Lower leg skin (tissue), 4 donors: ENCODE data around the gene CDKN2D. TPM values are rescaled to one million over a fixed set of nuclear protein-coding genes. Genes with fewer than 3 reads are reported as not detected.

Experiments
- DNase-seq, 2 donors: peaks; one replicate each; pipeline ENCODE4 v3.0.0-alpha.2; 2019; ENCODE audit warnings: low spot score in 2 of 2
- H3K4me3 ChIP-seq: fragments of 200-600 bp; sonication (generic); 2 replicates; pipeline ENCODE4 v1.5.1; 2017; ENCODE audit warnings: mild to moderate bottlenecking, low read depth; ENCODE audit not compliant: poor library complexity, severe bottlenecking
- POLR2A ChIP-seq, 2 donors: fragments of 450-650 bp; IDR thresholded peaks; one replicate each; pipeline ENCODE4 v1.6.1; 2016 to 2017; ENCODE audit warnings: antibody characterized with exemption in 2 of 2, mild to moderate bottlenecking in 1 of 2, moderate library complexity in 1 of 2
- WGBS, 2 donors: methylation state at CpG; one replicate each; pipeline ENCODE4 v1.1.5; 2018; 5-methylcytosine and 5-hydroxymethylcytosine counted together
- intact Hi-C: fragments of 100-400 bp; cut with DNase I; formaldehyde crosslinking; loops from one replicate; pipeline ENCODE4 v1.15.0; 2023; ENCODE audit warnings: low total_unique reads
- total RNA-seq, 4 donors: library from RNA; depleted of rRNA; stranded (reverse); fragments of >200 nt; gene quantifications; one replicate each; pipeline ENCODE4 v1.1.0, GENCODE V29; 2016
- TF ChIP-seq, protein P1 (sequence below), 3 donors: fragments of 450-650 bp; IDR thresholded peaks; one replicate each; pipeline ENCODE4 v1.5.1; 2016; ENCODE audit warnings: antibody characterized with exemption in 3 of 3, mild to moderate bottlenecking in 3 of 3, moderate library complexity in 2 of 3

The CDKN2D gene
- total RNA-seq, 4 donors from 2014 or later, result 11.4 to 14.8 (median 12.8) TPM

DNA sequence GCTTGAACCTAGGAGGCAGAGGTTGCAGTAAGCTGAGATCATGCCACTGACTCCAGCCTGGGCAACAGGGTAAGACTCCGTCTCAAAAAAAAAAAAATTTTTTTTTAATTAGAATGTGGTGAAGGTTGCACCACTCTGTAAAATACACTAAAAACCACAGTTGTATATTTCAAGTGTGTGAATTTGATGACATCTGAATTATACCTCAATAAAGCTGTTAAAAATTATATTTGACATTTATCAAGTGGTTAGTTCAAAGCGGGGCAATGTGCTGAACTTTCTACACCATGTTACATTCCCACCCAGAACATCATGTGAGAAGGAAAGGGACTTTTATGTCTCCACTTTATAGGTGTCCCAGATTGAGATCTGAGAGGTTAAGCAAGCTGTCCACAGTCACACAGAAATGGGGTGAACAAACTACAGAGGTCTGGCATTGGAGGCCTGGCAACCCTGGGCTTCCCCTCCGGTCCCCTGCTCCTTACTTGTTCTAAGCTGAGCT is 45.6 kb downstream of the CDKN2D start:
- intact Hi-C loops, result no loop called here
- 52 to 70% methylated on average over 3 of the region's 3 CpGs for WGBS, 2 donors
- no peak for TF ChIP-seq POLR2A (IDR thresholded peaks at IDR 0.05)
- TF ChIP-seq, protein P1, sequence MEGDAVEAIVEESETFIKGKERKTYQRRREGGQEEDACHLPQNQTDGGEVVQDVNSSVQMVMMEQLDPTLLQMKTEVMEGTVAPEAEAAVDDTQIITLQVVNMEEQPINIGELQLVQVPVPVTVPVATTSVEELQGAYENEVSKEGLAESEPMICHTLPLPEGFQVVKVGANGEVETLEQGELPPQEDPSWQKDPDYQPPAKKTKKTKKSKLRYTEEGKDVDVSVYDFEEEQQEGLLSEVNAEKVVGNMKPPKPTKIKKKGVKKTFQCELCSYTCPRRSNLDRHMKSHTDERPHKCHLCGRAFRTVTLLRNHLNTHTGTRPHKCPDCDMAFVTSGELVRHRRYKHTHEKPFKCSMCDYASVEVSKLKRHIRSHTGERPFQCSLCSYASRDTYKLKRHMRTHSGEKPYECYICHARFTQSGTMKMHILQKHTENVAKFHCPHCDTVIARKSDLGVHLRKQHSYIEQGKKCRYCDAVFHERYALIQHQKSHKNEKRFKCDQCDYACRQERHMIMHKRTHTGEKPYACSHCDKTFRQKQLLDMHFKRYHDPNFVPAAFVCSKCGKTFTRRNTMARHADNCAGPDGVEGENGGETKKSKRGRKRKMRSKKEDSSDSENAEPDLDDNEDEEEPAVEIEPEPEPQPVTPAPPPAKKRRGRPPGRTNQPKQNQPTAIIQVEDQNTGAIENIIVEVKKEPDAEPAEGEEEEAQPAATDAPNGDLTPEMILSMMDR (IDR thresholded peaks at IDR 0.05), result no peak
- H3K4me3 ChIP-seq, result no peak overlapping the region
- DNase-seq, result no peak

DNA sequence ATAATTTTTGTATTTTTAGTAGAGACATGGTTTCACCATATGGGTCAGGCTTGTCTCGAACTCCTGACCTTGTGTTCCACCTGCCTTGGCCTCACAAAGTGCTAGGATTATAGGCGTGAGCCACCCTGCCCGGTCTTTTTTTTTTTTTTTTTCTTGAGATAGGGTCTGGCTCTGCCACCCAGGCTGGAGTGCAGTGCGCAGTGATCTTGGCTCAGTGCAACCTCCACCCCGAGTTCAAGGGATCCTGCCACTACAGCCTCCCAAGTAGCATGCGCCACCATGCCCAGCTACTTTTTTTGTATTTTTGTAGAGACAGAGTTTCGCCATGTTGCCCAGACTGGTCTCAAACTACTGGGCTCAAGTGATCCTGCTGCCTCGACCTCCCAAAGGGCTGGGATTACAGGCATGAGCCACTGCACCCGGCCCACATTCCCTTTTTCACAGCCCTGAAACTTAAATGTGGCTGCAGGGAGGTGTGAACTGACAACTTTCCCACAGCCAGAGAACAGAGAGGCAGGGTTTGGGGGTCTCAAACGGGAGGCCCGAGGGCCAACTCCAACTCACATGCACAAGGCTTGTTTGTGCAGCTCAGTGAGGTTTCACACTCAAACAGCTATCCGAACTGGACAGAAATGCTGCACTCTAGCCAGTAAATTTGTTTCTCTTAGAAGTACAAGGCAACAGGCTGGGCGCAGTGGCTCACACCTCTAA is 47.2 kb downstream of the CDKN2D start:
- 49 to 54% methylated on average over 13 of the region's 13 CpGs for WGBS, 2 donors
- no peak for TF ChIP-seq POLR2A (IDR thresholded peaks at IDR 0.05)
- TF ChIP-seq, protein P1 (IDR thresholded peaks at IDR 0.05), result no peak
- no peak for DNase-seq
- intact Hi-C loops, result no loop called here
- H3K4me3 ChIP-seq, result no peak overlapping the region

DNA sequence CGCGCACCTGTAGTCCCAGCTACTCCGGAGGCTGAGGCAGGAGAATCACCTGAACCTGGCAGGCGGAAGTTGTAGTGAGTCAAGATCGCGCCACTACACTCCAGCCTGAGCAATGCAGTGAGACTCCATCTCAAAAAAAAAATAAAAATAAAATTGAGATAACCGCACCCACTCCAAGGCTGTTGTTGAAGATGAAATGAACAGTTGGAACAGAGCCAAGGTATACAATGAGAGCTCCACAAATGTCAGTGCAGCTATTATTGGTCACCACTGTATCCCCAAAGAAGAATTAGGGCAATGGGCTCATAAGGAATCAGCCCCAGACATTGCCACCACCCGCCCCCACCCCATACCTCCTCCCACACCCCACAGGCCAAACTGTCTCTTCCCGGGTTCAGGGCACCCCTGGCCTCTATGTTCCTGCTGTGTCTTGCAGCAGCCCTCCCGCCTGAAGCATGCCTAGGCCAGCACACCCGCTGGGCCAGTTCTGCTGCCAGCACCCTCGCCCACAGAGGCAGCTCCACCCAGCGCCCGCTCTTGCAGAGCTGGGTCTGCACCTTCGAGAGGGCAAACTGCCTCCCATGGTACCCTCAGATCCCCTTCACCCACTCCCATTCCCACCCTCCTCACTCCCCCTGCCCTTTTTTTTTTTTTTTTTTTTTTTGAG is 48.0 kb downstream of the CDKN2D start:
- H3K4me3 ChIP-seq, result no peak overlapping the region
- no peak for TF ChIP-seq POLR2A (IDR thresholded peaks at IDR 0.05)
- TF ChIP-seq, protein P1 (IDR thresholded peaks at IDR 0.05), result no peak
- 44 to 68% methylated on average over 14 to 15 of the region's 15 CpGs for WGBS, 2 donors
- intact Hi-C loops, result no loop called here
- peak; percentile 65 to 90 for DNase-seq

DNA sequence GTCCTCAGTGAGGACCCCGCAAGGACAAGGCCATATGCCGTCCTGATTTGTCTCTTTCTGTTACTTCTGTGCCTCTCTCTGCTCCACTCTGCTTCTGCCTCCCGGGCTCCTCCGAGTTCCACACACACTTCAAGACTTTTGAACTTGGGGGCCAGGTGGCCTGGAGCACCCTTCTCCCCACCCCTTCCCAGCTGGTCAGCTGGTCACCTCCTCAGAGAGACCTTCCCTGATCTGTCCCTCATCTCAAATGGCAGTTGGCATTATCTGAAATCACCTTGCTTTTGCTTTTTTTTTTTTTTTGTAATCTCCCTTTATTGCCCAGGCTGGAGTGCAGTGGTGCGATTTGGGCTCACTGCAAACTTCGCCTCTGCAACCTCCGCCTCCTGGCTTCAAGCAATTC is 49.4 kb downstream of the CDKN2D start:
- TF ChIP-seq, protein P1 (IDR thresholded peaks at IDR 0.05), result no peak
- no peak for TF ChIP-seq POLR2A (IDR thresholded peaks at IDR 0.05)

DNA sequence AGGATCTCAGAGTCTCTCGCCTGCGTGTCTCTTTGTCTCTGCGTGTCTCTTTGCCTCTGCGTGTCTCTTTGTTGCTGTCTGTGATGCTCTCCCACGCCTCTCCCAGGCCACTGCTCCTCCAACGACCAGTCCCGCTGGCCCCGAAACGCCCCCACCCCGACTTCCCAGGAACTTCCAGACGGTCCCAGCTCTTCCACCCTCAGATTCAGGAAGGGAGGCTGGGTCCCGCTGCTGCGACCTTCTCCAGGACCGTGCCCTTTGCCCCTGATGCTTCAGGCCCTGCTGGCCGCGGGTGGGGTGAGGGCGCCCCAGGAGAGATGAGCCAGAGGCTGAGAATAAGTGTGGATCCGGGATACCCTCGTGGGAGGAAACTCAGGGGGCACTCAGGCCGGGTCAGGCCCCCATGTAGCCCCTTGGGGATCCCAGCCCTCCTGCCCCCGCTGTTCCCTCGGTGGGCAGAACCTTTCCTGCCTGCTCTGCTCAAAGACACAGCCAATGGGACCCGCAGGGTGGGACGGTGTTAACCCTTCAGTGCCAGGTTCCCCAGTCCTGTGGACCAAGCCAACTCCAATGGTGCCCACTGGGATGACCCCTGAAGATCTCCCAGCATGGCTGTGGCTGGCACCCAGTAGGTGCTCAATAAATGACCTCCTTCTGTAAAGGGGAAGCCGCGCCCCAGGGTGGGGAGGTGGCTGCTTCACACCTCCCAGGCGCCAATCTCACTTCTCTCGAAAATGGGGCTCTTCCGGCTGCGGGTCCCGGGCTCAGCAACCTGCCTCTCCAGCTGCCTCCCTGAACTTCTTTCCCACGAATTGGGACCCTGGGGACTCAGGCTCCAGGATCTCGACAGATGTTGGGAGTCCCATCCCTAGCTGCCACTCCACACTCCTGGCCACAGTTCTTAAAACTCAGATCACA is 50.1 kb downstream of the CDKN2D start:
- no peak overlapping the region for H3K4me3 ChIP-seq
- intact Hi-C loops, result no loop called here
- WGBS, 2 donors, result 14 to 15% methylated on average over 31 to 33 of the region's 33 CpGs
- no peak for DNase-seq
- no peak for TF ChIP-seq POLR2A (IDR thresholded peaks at IDR 0.05)
- TF ChIP-seq, protein P1 (IDR thresholded peaks at IDR 0.05), result no peak

More for the DNA sequence above, 49.4 kb downstream of the CDKN2D start:
- 50 to 69% methylated on average over 7 of the region's 7 CpGs for WGBS, 2 donors
- no peak overlapping the region for H3K4me3 ChIP-seq
- intact Hi-C loops, result no loop called here
- DNase-seq, result no peak
